Mammary epithelial cell (primary cell): ENCODE measurements around the gene POU3F2.

Experiments used
- CTCF ChIP-seq, 2 donors: IDR thresholded peaks in 1 of 2; conservative IDR thresholded peaks in 1 of 2; 2 replicates each; pipeline ENCODE4 v1.5.1; 2011 to 2012; ENCODE audit warnings: inconsistent platforms in 2 of 2, low read length in 2 of 2, mild to moderate bottlenecking in 2 of 2, control low read depth in 1 of 2, low read depth in 1 of 2; ENCODE audit not compliant: insufficient read depth in 1 of 2; ENCODE audit errors: extremely low read depth in 1 of 2
- EZH2 ChIP-seq: IDR thresholded peaks from 2 replicates; pipeline ENCODE4 v1.6.1; 2012; ENCODE audit warnings: low read length, inconsistent platforms, borderline replicate concordance

DNA sequence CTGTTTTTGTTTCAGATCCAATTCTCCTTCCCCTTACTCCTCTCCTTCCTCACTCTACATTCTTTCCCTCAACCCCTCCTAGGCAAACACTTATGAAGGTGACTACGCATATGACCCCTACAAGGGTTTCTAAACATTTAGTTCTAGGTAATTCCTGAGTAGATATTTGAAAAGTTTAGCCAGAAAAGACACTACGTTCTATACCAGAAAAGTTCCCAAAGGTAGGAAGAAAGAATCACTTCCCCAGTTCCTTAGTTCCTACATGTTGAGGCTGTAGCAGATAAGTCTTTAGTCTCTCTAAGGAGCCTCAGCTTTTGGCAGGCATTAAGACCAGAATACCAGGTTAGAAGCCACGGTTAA is 11.6 kb downstream of the POU3F2 start:
- TF ChIP-seq CTCF (conservative IDR thresholded peaks at IDR 0.05 in 1 of 2, IDR thresholded peaks at IDR 0.05 in 1 of 2; ENCODE audit: extremely low read depth in 1 of 2, insufficient read depth in 1 of 2, low read depth in 1 of 2, low read length in 2 of 2) (no peak), EZH2 (no peak)
